ENCODE data around the gene FRMD5.

Gene FRMD5

DNA sequence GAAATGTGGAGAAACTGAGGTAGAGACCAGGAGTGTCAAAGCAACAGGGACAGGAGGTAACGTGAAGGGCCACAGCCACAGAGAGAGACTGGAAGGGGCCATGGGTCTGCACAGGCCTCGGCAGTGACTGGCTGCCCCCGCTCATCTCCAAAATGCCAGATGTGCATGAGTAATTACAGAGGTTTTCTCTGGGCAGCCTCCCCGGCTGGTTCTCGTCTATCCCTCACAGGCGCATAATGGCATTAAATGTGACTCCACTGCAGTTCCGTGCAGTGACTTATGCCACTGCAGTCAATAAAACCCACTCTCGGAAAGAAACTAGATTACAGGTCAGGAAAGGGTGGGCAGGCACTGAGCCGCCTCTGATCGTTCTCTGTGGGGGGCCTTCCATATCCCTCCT lies 293.6 kb downstream of the FRMD5 start:
- FAIRE-seq (no peak), DNase-seq (ENCODE audit: low spot score) (no peak)

- no peak for DNase-seq (ENCODE audit: low spot score)
- no peak for FAIRE-seq
Measured at GRCh38 chr15:43900996-43901395, 294.1 kb downstream of the FRMD5 start.

DNA sequence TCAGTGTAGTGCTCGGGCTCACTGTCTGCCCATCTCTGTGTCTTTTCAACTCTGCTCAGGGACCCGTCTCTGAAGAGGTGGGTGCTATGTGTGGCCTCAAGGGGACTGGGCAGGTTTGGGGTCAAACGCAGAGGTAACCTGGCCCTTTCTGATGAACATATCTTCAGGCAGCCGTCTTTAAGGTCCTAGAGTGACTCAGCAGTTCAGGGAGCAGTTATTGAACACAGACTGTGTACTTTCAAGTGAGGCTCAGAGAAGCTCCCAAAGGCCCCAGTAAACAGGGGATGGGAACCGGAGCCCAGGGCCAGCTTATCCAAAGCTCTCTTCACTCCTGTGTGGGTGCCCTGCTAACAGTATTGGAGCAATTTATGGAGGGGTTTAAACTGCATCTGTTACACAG lies 295.1 kb downstream of the FRMD5 start:
- DNase-seq (ENCODE audit: low spot score), result no peak
- no peak for FAIRE-seq

DNA sequence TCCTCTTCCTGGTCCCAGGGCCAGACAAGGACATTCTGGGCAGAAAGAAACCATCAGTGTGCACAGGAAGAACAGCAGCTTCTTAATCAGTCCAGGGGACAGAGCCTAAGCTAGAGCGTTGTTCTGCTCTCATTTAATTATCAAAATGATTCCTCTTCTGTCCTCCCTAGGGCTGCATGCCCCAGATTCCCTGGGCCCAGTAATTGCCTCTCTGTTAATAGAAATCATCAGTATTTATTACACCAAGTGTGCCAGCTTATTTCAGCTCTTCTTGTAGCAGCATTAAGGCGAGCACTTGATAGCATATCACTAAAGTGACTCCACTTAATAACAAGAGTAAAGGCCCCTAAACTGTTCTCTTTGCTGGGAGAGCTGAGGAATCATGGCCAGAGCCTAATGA lies 296.2 kb downstream of the FRMD5 start:
- FAIRE-seq (no peak), DNase-seq (ENCODE audit: low spot score) (no peak)

DNA sequence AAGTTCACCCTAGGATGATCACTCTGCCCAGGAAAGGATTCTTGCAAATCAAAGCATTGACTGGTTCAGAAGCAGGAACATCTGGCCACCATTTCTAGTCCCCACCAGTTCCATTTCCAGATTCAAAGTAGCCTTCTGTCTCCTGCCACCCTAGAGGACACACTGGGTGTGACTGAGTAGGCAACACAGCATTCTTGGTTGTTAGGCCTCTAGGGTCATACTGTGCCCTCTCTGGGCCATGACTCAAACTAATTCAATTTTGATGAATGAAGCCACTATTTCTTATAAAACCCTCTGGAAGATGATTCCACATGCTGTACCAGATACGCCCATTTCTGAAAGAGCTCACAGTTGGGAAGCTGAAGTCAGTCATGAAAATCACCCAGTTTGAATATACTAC lies 298.5 kb downstream of the FRMD5 start:
- DNase-seq (ENCODE audit: low spot score), result no peak

GRCh38 chr15:43895586-43895985 lies 299.5 kb downstream of the FRMD5 start:
- FAIRE-seq (no peak), DNase-seq (ENCODE audit: low spot score) (no peak)

More for the DNA sequence above, 298.5 kb downstream of the FRMD5 start:
- FAIRE-seq, result no peak

GRCh38 chr15:43893956-43894355 lies 301.1 kb downstream of the FRMD5 start:
- no peak for DNase-seq (ENCODE audit: low spot score)
- FAIRE-seq, result no peak

DNA sequence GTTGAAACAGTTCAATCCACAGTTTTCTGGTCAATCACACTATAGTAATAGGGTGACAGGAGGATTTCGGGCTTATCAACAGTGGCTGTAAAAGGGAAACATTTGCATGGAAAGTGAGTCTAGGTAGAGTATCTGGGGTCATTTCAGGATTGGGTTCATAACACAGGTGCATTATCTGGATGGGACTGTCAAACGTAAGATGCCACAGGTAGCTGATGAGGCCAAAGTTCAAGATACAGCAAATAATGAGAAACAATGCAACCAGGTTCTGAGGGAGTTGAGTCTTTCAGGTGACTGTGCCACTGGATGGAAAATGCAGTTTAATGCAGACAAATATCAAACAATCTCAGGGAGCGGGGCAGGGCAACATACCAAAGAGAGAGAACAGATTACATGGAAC lies 306.0 kb downstream of the FRMD5 start:
- DNase-seq (ENCODE audit: low spot score) (no peak), FAIRE-seq (no peak)

GRCh38 chr15:43887901-43888300 lies 307.2 kb downstream of the FRMD5 start:
- DNase-seq (ENCODE audit: low spot score) (no peak), FAIRE-seq (no peak)

DNA sequence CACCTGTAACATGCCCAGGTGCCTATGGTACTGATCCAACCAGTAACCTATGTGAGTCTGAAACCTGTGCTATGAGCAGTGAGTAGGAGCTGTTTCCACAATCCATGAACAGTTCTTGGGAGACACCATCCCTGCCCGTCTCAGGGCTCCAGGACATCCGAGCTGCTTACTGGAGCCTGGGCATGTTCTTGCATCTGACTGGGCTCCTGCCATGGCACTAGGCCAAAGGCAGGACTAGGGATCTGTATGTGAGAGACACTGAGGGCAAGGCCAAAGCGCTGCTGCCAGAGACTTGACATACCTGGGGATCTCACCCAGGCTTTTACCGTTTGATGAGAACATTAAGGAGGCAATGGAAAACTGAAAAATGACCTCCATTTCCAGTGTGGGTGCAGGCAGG lies 308.5 kb downstream of the FRMD5 start:
- DNase-seq (ENCODE audit: low spot score), result no peak
- no peak for FAIRE-seq

DNA sequence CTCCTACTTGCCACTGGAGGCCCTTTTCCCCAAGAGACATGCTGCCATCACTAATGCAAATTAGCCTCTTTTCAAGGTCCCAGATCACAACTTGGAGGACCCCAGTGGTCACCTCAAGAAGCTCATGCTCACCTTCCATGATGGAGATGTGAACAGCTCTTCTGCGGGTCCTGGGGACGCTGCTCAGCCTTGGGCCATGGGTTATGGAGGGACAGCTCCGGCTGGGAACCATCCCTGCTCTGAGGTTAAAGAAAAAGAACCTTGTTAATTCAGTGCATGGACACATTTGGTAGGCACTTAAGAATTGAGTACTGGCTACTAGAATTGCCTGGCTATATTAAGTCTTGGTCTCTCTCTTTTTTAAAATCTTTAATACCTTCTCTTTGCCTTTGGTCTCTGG lies 311.5 kb downstream of the FRMD5 start:
- FAIRE-seq, result no peak
- no peak for DNase-seq (ENCODE audit: low spot score)

GRCh38 chr15:43881944-43882343 lies 313.1 kb downstream of the FRMD5 start:
- DNase-seq (ENCODE audit: low spot score), result no peak
- no peak for FAIRE-seq

DNA sequence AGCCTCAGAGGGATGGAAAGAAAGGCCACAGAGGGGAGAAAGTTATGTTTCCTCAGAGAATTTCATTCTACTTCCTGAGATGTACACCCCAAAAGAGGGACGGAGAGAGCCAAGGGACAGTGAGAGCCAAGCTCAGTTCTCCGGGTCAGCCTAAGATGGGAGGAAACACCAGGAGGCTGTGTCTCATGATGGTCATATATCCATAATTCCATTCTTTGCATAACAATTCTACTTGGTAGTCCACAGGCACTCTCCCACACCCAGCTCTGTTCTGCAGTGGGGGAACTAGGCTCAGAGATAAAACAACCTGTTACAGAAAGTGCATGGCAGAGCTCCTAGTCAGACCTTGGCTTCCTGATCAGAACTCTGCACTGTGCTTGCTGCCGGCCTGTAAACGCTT lies 313.8 kb downstream of the FRMD5 start:
- FAIRE-seq, result no peak
- no peak for DNase-seq (ENCODE audit: low spot score)

DNA sequence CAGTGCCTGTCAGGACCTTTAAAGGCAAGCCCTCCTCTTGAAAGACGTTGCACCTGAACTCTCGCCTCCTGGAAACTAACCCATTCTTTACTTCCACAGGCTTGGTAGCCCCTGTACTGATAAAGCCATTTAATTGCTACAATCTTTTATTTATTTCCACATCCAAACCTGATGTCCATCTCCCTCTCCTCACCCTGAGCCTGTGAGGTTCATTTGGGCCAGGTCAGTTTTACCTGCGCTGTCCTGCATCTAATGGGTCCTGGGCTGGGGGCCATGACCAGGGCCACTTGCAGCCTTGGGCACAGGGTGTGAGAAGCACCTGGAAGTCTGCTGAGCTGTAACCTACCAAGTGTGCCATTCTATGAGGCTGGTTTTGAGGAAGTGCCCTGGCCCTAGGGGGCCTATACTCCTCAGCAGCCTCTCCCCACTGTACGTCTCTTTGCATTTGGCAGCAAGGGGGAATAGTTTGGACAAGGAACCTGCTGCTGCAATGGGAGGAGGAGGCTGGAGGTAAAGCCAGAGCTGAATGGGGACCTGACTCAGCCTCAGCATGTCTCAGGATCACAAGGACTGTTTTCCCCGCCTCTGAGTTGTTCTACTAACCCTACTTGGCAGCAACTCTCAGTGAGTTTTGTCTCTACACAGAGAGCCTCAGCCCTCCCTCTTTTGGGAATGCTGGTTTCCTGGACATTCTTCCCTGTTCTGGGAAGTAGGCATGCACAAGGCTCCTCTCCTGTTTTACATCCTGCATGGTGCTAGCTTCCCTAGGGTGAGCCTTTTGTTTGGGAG lies 314.5 kb downstream of the FRMD5 start:
- FAIRE-seq (no peak), DNase-seq (ENCODE audit: low spot score) (no peak)

GRCh38 chr15:43879386-43880355 lies 315.4 kb downstream of the FRMD5 start:
- DNase-seq (ENCODE audit: low spot score) (no peak), FAIRE-seq (no peak)

DNA sequence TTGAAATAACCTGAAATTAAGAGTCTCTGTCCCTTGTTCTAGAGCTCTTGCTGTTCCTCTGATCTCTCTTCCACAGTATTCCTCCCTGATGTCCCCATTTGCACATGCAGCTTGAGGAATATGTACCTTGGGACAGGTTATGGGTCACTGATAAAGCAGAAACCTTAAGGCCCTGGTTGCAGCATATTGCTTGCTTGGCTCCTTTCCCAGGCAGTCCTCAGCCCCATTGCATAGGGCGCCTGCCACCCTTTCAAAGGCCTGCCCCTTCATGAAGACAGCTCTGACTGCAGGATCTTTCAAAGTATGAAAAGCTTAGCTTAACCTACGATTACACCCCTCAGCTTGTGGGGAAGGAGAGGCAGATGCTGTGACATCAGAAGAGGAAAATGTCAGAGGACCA lies 316.6 kb downstream of the FRMD5 start:
- DNase-seq (ENCODE audit: low spot score) (no peak), FAIRE-seq (no peak)

GRCh38 chr15:43877371-43877770 lies 317.7 kb downstream of the FRMD5 start:
- DNase-seq (ENCODE audit: low spot score), result no peak
- no peak for FAIRE-seq

GRCh38 chr15:43876872-43877271 lies 318.2 kb downstream of the FRMD5 start:
- FAIRE-seq (no peak), DNase-seq (ENCODE audit: low spot score) (no peak)

DNA sequence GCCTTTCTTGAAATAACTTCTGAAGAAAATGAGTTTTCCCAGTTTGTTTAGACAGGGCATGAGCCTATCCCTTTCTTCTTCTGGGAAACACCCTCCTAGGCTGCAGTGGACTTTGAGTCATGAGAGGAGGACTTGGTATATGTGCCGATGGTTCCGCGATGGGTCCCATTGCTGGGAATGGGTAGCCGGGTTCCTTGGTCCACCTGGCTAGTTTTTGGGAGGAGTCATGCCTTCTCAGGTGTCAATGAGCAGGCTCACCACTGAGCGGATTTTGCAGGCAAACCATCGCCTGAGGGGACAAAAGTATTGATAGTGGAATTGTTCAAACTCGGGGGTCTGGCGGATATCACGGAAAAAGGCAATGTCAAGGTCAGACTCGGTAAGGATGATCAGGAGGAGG lies 321.4 kb downstream of the FRMD5 start:
- no peak for FAIRE-seq
- no peak for DNase-seq (ENCODE audit: low spot score)

GRCh38 chr15:43872416-43873020 lies 322.6 kb downstream of the FRMD5 start:
- no peak for FAIRE-seq
- peak; percentile 47 for DNase-seq (ENCODE audit: low spot score)

DNA sequence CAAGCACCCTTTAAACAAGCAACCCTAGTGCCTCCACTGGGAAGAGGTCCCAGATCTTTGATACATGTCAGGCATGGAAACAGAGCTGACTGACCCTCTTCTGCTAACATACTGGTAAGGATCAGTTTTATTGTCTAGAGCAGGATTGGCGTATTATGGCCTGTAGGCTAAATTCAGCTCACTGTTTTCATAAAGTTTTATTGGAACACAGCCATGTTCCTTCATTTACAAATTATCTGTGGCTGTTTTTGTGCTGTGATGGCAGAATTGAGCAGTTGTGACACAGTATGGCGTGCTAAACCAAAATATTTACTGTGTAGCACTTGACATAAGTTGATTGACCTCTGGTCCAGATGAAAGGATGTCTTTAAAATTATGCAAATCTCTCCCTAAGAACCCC lies 323.2 kb downstream of the FRMD5 start:
- no peak for FAIRE-seq
- no peak for DNase-seq (ENCODE audit: low spot score)

GRCh38 chr15:43868406-43868805 lies 326.7 kb downstream of the FRMD5 start:
- FAIRE-seq (no peak), DNase-seq (ENCODE audit: low spot score) (no peak)
